ENCODE results near the gene TUBB4B. TPM values are rescaled to one million over a fixed set of nuclear protein-coding genes. Genes with fewer than 3 reads are reported as not detected.

Gene TUBB4B
- total RNA-seq, 1 experiment from 2014 or later, result 714 TPM

DNA sequence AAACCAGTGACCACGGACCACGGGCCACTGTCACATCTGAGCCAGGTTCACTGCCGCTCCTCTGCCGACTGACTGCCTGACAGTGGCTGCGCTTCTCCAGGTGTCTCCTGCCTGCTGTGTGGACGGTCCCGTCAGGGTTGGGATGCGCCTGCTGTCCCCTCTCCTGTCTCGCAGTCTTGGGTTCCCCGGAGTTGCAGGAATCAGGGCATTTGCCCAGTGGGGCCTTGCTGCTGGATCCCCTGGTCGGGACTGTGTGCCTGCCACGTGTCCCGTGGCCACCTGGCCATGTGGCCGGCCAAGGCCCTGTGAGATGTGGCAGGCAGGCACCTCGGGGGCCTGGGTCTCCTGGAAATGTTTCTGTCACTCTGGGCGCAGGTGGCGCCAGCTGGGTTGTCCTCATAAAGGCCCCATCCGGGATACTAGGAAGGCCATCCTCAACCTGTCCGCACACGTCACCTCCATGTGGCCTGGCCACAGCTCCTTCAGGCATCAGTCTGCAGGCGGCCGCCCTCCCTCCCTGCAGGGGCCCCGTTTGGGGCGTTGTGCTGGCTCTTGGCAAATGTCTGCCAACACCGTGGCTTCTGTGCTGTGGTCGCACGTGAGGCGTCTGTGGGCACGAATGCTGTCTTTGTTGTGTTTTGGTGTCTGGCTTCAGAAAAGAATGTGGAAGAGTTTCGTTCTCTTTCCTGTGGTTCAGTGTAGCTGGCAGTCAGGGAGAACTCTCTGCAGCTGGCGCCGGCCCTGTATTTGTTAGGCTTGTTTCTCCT lies 30.0 kb downstream of the TUBB4B start:
- POLR2A ChIA-PET (ENCODE audit: low non-redundant PET), result no interaction called here
- BruUV-seq (replicated peaks), result no TSS peak
- intact Hi-C loops (cut with micrococcal nuclease; ENCODE audit: unreplicated experiment), result no loop called here
- Histone ChIP-seq H3K36me3 (ENCODE audit: insufficient read depth, low read length, poor library complexity, severe bottlenecking) (peaks cover 25% of the 10 kb centered on the region), H3K27ac (ENCODE audit: low read depth, low read length, poor library complexity, severe bottlenecking) (no peak overlapping the region), H3K9me3 (ENCODE audit: low read depth, low read length, poor library complexity, severe bottlenecking) (no peaks in the 10 kb centered on the region), H3K4me1 (ENCODE audit: insufficient read depth, low read length, poor library complexity, severe bottlenecking) (no peaks in the 10 kb centered on the region), H3K4me3 (ENCODE audit: low read depth, low read length, poor library complexity, severe bottlenecking) (no peak overlapping the region), H3K27me3 (replicated peaks; ENCODE audit: insufficient read depth, low read depth, low read length, poor library complexity) (no peaks in the 10 kb centered on the region)
- TF ChIP-seq EZH2 (IDR thresholded peaks at IDR 0.05; ENCODE audit: borderline replicate concordance, low read depth, low read length, poor library complexity, severe bottlenecking), result no peak
- TF ChIP-seq, protein P1, sequence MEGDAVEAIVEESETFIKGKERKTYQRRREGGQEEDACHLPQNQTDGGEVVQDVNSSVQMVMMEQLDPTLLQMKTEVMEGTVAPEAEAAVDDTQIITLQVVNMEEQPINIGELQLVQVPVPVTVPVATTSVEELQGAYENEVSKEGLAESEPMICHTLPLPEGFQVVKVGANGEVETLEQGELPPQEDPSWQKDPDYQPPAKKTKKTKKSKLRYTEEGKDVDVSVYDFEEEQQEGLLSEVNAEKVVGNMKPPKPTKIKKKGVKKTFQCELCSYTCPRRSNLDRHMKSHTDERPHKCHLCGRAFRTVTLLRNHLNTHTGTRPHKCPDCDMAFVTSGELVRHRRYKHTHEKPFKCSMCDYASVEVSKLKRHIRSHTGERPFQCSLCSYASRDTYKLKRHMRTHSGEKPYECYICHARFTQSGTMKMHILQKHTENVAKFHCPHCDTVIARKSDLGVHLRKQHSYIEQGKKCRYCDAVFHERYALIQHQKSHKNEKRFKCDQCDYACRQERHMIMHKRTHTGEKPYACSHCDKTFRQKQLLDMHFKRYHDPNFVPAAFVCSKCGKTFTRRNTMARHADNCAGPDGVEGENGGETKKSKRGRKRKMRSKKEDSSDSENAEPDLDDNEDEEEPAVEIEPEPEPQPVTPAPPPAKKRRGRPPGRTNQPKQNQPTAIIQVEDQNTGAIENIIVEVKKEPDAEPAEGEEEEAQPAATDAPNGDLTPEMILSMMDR (conservative IDR thresholded peaks at IDR 0.05; ENCODE audit: low read depth, low read length), result no peak
- DNase-seq (ENCODE audit: low spot score), result no peak
- CTCF ChIA-PET, result no interaction called here

- Histone ChIP-seq H3K4me3 (ENCODE audit: low read depth, low read length, poor library complexity, severe bottlenecking) (no peak overlapping the region), H3K4me1 (ENCODE audit: insufficient read depth, low read length, poor library complexity, severe bottlenecking) (peaks cover 5% of the 10 kb centered on the region), H3K9me3 (ENCODE audit: low read depth, low read length, poor library complexity, severe bottlenecking) (no peaks in the 10 kb centered on the region), H3K27me3 (replicated peaks; ENCODE audit: insufficient read depth, low read depth, low read length, poor library complexity) (no peaks in the 10 kb centered on the region), H3K27ac (ENCODE audit: low read depth, low read length, poor library complexity, severe bottlenecking) (no peak overlapping the region), H3K36me3 (ENCODE audit: insufficient read depth, low read length, poor library complexity, severe bottlenecking) (peaks cover 20% of the 10 kb centered on the region)
- intact Hi-C loops (cut with micrococcal nuclease; ENCODE audit: unreplicated experiment), result no loop called here
- DNase-seq (ENCODE audit: low spot score), result no peak
- TF ChIP-seq, protein P1 (conservative IDR thresholded peaks at IDR 0.05; ENCODE audit: low read depth, low read length), result no peak
- TF ChIP-seq EZH2 (IDR thresholded peaks at IDR 0.05; ENCODE audit: borderline replicate concordance, low read depth, low read length, poor library complexity, severe bottlenecking), result no peak
- POLR2A ChIA-PET (ENCODE audit: low non-redundant PET), result no interaction called here
- CTCF ChIA-PET, result no interaction called here
- BruUV-seq (replicated peaks), result no TSS peak
Observed at GRCh38 chr9:137271696-137272076, 30.6 kb downstream of the TUBB4B start.

DNA sequence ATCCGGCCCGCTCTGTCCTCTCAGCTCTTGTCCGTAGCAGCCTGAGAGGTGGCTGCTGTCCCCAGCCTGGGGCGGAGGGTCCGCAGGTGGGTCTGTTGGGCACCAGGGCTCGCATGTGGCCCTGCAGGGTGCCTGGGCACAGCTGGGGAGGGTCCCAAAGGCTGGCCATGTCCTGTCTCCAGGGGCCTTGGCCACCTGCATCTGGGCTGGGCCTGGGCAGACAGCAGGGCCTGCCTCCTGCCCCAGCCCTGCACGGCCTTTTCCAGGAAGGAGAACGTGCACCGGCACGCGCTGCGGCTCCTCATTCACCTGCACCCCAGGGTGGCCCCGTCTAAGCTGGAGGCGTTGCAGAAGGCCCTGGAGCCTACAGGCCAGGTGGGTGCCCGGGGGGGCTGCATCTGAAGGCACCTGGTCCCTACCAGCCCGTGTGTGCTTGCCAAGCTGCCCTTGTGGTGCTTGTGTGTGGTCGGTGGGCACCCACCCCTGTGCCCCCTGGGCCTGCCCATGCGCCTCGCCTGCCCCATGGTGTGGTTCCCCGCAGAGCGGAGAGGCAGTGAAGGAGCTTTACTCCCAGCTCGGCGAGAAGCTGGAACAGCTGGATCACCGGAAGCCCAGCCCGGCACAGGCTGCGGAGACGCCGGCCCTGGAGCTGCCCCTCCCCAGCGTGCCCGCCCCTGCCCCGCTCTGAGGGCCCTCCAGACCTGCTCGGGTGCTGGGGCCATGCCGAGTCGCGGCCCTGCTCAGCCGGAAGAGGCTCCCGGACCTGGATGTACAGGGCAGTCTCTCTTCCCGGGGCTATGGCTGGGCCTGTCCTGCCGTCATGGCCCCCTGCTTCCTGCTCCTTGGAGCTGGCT lies 31.4 kb downstream of the TUBB4B start:
- Histone ChIP-seq H3K36me3 (ENCODE audit: insufficient read depth, low read length, poor library complexity, severe bottlenecking) (peaks cover 16% of the 10 kb centered on the region), H3K27me3 (replicated peaks; ENCODE audit: insufficient read depth, low read depth, low read length, poor library complexity) (no peaks in the 10 kb centered on the region), H3K4me3 (ENCODE audit: low read depth, low read length, poor library complexity, severe bottlenecking) (no peak overlapping the region), H3K27ac (ENCODE audit: low read depth, low read length, poor library complexity, severe bottlenecking) (no peak overlapping the region), H3K9me3 (ENCODE audit: low read depth, low read length, poor library complexity, severe bottlenecking) (no peaks in the 10 kb centered on the region), H3K4me1 (ENCODE audit: insufficient read depth, low read length, poor library complexity, severe bottlenecking) (peaks cover 13% of the 10 kb centered on the region)
- intact Hi-C loops (cut with micrococcal nuclease; ENCODE audit: unreplicated experiment), result no loop called here
- ChIA-PET CTCF (no interaction called here), POLR2A (ENCODE audit: low non-redundant PET) (no interaction called here)
- no peak for DNase-seq (ENCODE audit: low spot score)
- TF ChIP-seq, protein P1 (conservative IDR thresholded peaks at IDR 0.05; ENCODE audit: low read depth, low read length), result no peak
- no peak for TF ChIP-seq EZH2 (IDR thresholded peaks at IDR 0.05; ENCODE audit: borderline replicate concordance, low read depth, low read length, poor library complexity, severe bottlenecking)
- no TSS peak for BruUV-seq (replicated peaks)
